ENCODE measurements around the gene KCP. TPM values are rescaled to one million over a fixed set of nuclear protein-coding genes. Genes with fewer than 3 reads are reported as not detected.
A peak's percentile ranks its signal among the peaks of the same experiment; 100 is the strongest.

The KCP gene
- total and polyA plus RNA-seq, 8 donors: 0.73 to 2.3 (median 1.6) TPM; not detected in 5

DNA sequence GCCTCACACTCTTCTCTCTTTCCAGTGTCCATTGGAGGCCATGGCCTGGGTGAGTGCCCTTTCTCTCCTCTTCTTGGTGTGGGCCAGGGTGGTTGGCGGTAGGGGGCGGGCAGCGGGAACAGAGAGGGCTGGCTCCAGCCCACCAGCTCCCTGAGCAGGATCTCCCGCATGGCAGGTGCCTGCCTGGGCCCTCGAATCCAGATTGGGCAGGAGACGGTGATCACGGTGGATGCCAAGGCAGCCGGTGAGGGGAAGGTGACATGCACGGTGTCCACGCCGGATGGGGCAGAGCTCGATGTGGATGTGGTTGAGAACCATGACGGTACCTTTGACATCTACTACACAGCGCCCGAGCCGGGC lies 61.4 kb downstream of the KCP start:
- Histone ChIP-seq H3K9me3 (no peaks in the 10 kb centered on the region), H3K36me3 (peaks cover 0 to 100% (median 80%) of the 10 kb centered on the region in 4 donors), H3K4me1 (no peaks in the 10 kb centered on the region), H3K27me3 (no peaks in the 10 kb centered on the region), H3K27ac (no peak overlapping the region), H3K4me3 (no peak overlapping the region)
- no peak for DNase-seq
- TF ChIP-seq POLR2A (IDR thresholded peaks at IDR 0.05) (no peak), EP300 (IDR thresholded peaks at IDR 0.05) (no peak), POLR2AphosphoS5 (IDR thresholded peaks at IDR 0.05) (no peak)
- TF ChIP-seq, protein P1, sequence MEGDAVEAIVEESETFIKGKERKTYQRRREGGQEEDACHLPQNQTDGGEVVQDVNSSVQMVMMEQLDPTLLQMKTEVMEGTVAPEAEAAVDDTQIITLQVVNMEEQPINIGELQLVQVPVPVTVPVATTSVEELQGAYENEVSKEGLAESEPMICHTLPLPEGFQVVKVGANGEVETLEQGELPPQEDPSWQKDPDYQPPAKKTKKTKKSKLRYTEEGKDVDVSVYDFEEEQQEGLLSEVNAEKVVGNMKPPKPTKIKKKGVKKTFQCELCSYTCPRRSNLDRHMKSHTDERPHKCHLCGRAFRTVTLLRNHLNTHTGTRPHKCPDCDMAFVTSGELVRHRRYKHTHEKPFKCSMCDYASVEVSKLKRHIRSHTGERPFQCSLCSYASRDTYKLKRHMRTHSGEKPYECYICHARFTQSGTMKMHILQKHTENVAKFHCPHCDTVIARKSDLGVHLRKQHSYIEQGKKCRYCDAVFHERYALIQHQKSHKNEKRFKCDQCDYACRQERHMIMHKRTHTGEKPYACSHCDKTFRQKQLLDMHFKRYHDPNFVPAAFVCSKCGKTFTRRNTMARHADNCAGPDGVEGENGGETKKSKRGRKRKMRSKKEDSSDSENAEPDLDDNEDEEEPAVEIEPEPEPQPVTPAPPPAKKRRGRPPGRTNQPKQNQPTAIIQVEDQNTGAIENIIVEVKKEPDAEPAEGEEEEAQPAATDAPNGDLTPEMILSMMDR (IDR thresholded peaks at IDR 0.05): no peak
- 91 to 97% (median 96%) methylated on average over 13 to 16 of the region's 16 CpGs for WGBS, 5 donors
- intact Hi-C loops (cut with DNase I; ENCODE audit: low total_unique reads): no loop called here

DNA sequence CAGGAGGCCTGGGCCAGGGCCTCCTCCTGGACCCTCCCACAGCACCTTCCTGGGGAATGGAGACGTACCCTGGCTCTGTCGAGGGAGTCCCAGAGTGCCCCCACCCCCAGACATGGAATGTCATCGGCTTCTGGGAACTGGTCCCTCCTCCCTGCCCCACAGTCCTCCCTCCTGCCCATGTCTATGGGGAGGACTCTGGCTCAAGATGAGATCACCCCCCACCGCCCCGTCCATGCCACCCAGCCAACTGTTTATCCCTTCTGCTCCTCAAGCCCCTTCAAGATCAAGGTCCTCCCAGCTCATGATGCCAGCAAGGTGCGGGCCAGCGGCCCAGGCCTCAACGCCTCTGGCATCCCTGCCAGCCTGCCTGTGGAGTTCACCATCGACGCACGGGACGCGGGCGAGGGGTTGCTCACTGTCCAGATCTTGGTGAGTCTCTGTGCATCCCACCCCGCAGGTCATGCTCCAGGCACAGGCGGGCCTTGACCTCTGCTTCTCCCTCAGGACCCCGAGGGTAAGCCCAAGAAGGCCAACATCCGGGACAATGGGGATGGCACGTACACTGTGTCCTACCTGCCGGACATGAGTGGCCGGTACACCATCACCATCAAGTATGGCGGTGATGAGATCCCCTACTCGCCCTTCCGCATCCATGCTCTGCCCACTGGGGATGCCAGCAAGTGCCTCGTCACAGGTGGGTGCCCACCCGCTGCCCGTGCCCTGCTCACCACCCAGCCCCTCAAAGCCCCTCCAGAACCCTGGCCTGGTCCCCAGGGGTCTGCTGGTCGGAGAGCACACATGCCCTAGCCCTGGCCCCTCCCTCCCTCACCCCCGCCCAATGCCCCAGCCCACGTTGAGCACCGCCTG lies 62.0 kb downstream of the KCP start:
- intact Hi-C loops (cut with DNase I; ENCODE audit: low total_unique reads): no loop called here
- Histone ChIP-seq H3K27me3 (no peaks in the 10 kb centered on the region), H3K4me3 (no peak overlapping the region), H3K27ac (no peak overlapping the region), H3K4me1 (no peaks in the 10 kb centered on the region), H3K9me3 (no peaks in the 10 kb centered on the region), H3K36me3 (peaks cover 0 to 100% (median 80%) of the 10 kb centered on the region in 4 donors)
- peak in 1 of 3 donors; percentile 2 for TF ChIP-seq POLR2AphosphoS5 (IDR thresholded peaks at IDR 0.05)
- TF ChIP-seq EP300 (IDR thresholded peaks at IDR 0.05): no peak
- TF ChIP-seq POLR2A (IDR thresholded peaks at IDR 0.05): no peak
- TF ChIP-seq, protein P1 (IDR thresholded peaks at IDR 0.05): no peak
- no peak for DNase-seq
- WGBS, 5 donors: 85 to 96% (median 92%) methylated on average over 19 to 31 of the region's 31 CpGs

DNA sequence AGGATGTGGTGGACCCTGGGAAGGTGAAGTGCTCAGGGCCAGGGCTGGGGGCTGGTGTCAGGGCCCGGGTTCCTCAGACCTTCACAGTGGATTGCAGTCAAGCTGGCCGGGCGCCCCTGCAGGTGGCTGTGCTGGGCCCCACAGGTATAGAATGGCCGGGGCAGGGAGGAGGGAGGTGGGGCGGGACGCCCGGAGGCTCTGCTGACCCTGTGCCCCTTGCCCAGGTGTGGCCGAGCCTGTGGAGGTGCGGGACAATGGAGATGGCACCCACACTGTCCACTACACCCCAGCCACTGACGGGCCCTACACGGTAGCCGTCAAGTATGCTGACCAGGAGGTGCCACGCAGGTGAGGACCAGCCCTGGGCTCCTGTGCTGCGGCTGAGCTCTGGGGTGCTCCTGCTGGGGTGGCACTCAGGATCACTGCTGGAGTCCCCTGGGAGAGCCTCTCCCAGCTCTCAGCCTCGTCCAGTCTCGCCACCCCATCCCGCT lies 62.7 kb downstream of the KCP start:
- DNase-seq: no peak
- WGBS, 5 donors: 85 to 89% (median 87%) methylated on average over 9 to 17 of the region's 17 CpGs
- H3K36me3 ChIP-seq: peaks cover 0 to 100% (median 78%) of the 10 kb centered on the region in 4 donors
- no peaks in the 10 kb centered on the region for H3K4me1 ChIP-seq
- H3K4me3 ChIP-seq: no peak overlapping the region
- no peaks in the 10 kb centered on the region for H3K27me3 ChIP-seq
- intact Hi-C loops (cut with DNase I; ENCODE audit: low total_unique reads): no loop called here
- H3K27ac ChIP-seq: no peak overlapping the region
- TF ChIP-seq POLR2A (IDR thresholded peaks at IDR 0.05): no peak
- no peak for TF ChIP-seq EP300 (IDR thresholded peaks at IDR 0.05)
- no peaks in the 10 kb centered on the region for H3K9me3 ChIP-seq

DNA sequence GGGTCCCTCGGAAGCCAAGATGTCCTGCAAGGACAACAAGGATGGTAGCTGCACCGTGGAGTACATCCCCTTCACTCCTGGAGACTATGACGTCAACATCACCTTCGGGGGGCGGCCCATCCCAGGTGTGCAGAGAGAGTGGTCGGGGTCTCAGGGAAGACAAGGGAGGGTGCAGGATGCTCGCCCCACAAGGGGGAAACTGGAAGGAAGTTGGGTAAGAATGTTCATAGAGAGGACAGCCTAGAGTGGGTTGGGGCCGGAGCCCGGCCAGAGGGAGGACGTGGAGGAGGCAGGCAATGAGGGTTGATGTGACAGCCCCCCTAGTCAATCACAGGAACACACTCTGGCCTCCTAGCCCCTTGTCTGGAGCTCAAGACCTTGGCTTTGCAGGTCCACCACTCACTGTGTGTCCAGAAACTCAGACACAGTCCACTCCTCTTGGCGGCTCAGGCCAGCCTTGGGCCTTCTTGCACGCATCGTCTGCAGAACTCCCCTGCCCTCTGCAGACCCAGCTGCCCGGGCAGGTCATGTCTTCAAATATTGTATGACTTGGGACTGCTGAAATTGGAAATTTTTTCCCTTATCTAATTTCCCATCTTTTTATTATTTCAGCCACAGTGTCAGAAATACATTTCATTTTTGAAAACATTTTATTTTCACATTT lies 63.6 kb downstream of the KCP start:
- Histone ChIP-seq H3K9me3 (no peaks in the 10 kb centered on the region), H3K27ac (no peak overlapping the region), H3K4me1 (peaks cover 0 to 3% (median 0%) of the 10 kb centered on the region in 4 donors), H3K36me3 (peaks cover 0 to 100% (median 74%) of the 10 kb centered on the region in 4 donors), H3K27me3 (no peaks in the 10 kb centered on the region), H3K4me3 (no peak overlapping the region)
- TF ChIP-seq POLR2A (IDR thresholded peaks at IDR 0.05) (no peak), EP300 (IDR thresholded peaks at IDR 0.05) (no peak), POLR2AphosphoS5 (IDR thresholded peaks at IDR 0.05) (no peak)
- TF ChIP-seq, protein P1 (IDR thresholded peaks at IDR 0.05): no peak
- no peak for DNase-seq
- 77 to 94% (median 89%) methylated on average over 14 of the region's 14 CpGs for WGBS, 5 donors
- intact Hi-C loops (cut with DNase I; ENCODE audit: low total_unique reads): no loop called here

All from stomach (tissue), 9 donors.